Activated CD8-positive, alpha-beta T cell treated with anti-CD3 and anti-CD28 coated beads for 36 hours (primary cell): ENCODE results near the gene RAPGEF2. TPM values are rescaled to one million over a fixed set of nuclear protein-coding genes. Genes with fewer than 3 reads are reported as not detected.

ENCODE experiments used
- ATAC-seq: fragments of 200-7000 bp; cut with Tn5 transposase; one replicate; pipeline ENCODE4 v1.10.0; 2021; ENCODE audit warnings: mild to moderate bottlenecking, moderate library complexity
- CTCF ChIA-PET: fragments of 350-600 bp; sonication (Branson Sonifier 250); formaldehyde crosslinking; loops from one replicate; lab custom pipeline; 2021; ENCODE audit warnings: antibody characterized with exemption; lab: Charles Lee
- POLR2A ChIA-PET: fragments of 350-600 bp; sonication (Branson Sonifier 250); formaldehyde crosslinking; loops from one replicate; lab custom pipeline; 2021; ENCODE audit warnings: antibody characterized with exemption; lab: Charles Lee
- DNase-seq: peaks from one replicate; pipeline ENCODE4 v3.0.0-alpha.2; 2020
- H3K27ac Mint-ChIP-seq: one replicate; pipeline ENCODE4 v1.8.0; 2021; ENCODE audit warnings: mild to moderate bottlenecking, mixed read lengths
- H3K27me3 Mint-ChIP-seq: one replicate; pipeline ENCODE4 v1.8.0; 2021; ENCODE audit warnings: mixed read lengths
- H3K36me3 Mint-ChIP-seq: one replicate; pipeline ENCODE4 v1.8.0; 2021; ENCODE audit warnings: low read depth, mixed read lengths
- H3K4me1 Mint-ChIP-seq: one replicate; pipeline ENCODE4 v1.8.0; 2021; ENCODE audit warnings: low read depth, mixed read lengths
- H3K4me3 Mint-ChIP-seq: one replicate; pipeline ENCODE4 v1.8.0; 2021; ENCODE audit warnings: mild to moderate bottlenecking, moderate library complexity, mixed read lengths
- H3K9me3 Mint-ChIP-seq: one replicate; pipeline ENCODE4 v1.8.0; 2021; ENCODE audit warnings: mixed read lengths
- CTCF ChIP-seq: fragments of 200-600 bp; IDR thresholded peaks from one replicate; pipeline ENCODE4 v1.8.0; 2022; ENCODE audit warnings: antibody characterized with exemption, mild to moderate bottlenecking
- intact Hi-C: fragments of 100-400 bp; cut with micrococcal nuclease; formaldehyde crosslinking; loops from one replicate; pipeline ENCODE4 v1.10.0; 2022
- total RNA-seq, 2 experiments: library from RNA; stranded (reverse); gene quantifications; one replicate each; pipeline ENCODE4 v1.2.3, GENCODE V29; 2021

Gene RAPGEF2
- total RNA-seq, 2 experiments from 2014 or later = 13.7 to 14.8 TPM

GRCh38 chr4:159097785-159098184, 5.1 kb upstream of the RAPGEF2 start:
- peaks cover 22% of the 10 kb centered on the region for H3K4me1 Mint-ChIP-seq

GRCh38 chr4:159098482-159099127, 4.3 kb upstream of the RAPGEF2 start:
- intact Hi-C loops = no loop called here
- no peak for ATAC-seq
- CTCF ChIA-PET = interaction anchor here (1.6 kb wide), 1 partner anchor 104 kb away, joined by 4 read pairs; no protein-coding TSS in a partner anchor

More at GRCh38 chr4:159097785-159098184, 5.1 kb upstream of the RAPGEF2 start:
- Mint-ChIP-seq H3K27ac (no peak overlapping the region), H3K9me3 (no peaks in the 10 kb centered on the region), H3K36me3 (no peaks in the 10 kb centered on the region), H3K27me3 (peaks cover 13% of the 10 kb centered on the region), H3K4me3 (no peak overlapping the region)
- intact Hi-C loops = no loop called here
- TF ChIP-seq CTCF = no peak
- ChIA-PET CTCF (interaction anchor here (1.6 kb wide), 1 partner anchor 105 kb away, joined by 4 read pairs; no protein-coding TSS in a partner anchor), POLR2A (interaction anchor here (1.2 kb wide), 1 partner anchor 427 kb away, joined by 3 read pairs; no protein-coding TSS in a partner anchor)
- ATAC-seq (no peak), DNase-seq (no peak)

GRCh38 chr4:159101988-159102621, 774 bp upstream of the RAPGEF2 start:
- Mint-ChIP-seq H3K27ac (no peak overlapping the region), H3K9me3 (no peaks in the 10 kb centered on the region), H3K4me1 (peaks cover 43% of the 10 kb centered on the region), H3K27me3 (peaks cover 9% of the 10 kb centered on the region), H3K4me3 (peak overlapping the region; percentile 62), H3K36me3 (peaks cover 2% of the 10 kb centered on the region)
- ChIA-PET POLR2A (interaction anchor here (1.4 to 1.5 kb wide), 2 partner anchors 19 to 42 kb away, joined by 3 read pairs; no protein-coding TSS in a partner anchor), CTCF (interaction anchor here (0.9 kb wide), 2 partner anchors 9 to 15 kb away, joined by 3 read pairs; no protein-coding TSS in a partner anchor)
- DNase-seq (no peak), ATAC-seq (no peak)
- no peak for TF ChIP-seq CTCF
- intact Hi-C loops = loop anchor here (5.0 kb wide), 2 partner anchors 75 to 430 kb away; partner anchors contain the start of genes C4orf46 and ETFDH

More at GRCh38 chr4:159098482-159099127, 4.3 kb upstream of the RAPGEF2 start:
- no peak for TF ChIP-seq CTCF
- H3K27ac Mint-ChIP-seq = no peak overlapping the region
- H3K4me3 Mint-ChIP-seq = no peak overlapping the region
- POLR2A ChIA-PET = no interaction called here
- peaks cover 18% of the 10 kb centered on the region for H3K4me1 Mint-ChIP-seq
- DNase-seq = no peak
- no peaks in the 10 kb centered on the region for H3K36me3 Mint-ChIP-seq
- no peaks in the 10 kb centered on the region for H3K9me3 Mint-ChIP-seq
- peaks cover 13% of the 10 kb centered on the region for H3K27me3 Mint-ChIP-seq

- intact Hi-C loops = loop anchor here (5.0 kb wide), 2 partner anchors 74 to 431 kb away; partner anchors contain the start of genes C4orf46 and ETFDH
- ChIA-PET POLR2A (no interaction called here), CTCF (interaction anchor here (0.6 to 1.3 kb wide), 2 partner anchors 10 to 178 kb away, joined by 3 read pairs; no protein-coding TSS in a partner anchor)
- Mint-ChIP-seq H3K4me3 (peak overlapping the region; percentile 77), H3K4me1 (peaks cover 54% of the 10 kb centered on the region), H3K27ac (no peak overlapping the region), H3K36me3 (peaks cover 2% of the 10 kb centered on the region), H3K27me3 (peaks cover 9% of the 10 kb centered on the region), H3K9me3 (no peaks in the 10 kb centered on the region)
- TF ChIP-seq CTCF = no peak
- ATAC-seq = peak; percentile 18
- DNase-seq = peak; percentile 43
These were observed 608 bp downstream of the RAPGEF2 start for GRCh38 chr4:159103384-159103990.
